ENCODE data around the gene CC2D1A.
"Not testable (repeated sequence)": the region's sequence is repeated elsewhere in the genome, so short reads cannot be mapped to it uniquely, and the experiment has no call there.

The CC2D1A gene

DNA sequence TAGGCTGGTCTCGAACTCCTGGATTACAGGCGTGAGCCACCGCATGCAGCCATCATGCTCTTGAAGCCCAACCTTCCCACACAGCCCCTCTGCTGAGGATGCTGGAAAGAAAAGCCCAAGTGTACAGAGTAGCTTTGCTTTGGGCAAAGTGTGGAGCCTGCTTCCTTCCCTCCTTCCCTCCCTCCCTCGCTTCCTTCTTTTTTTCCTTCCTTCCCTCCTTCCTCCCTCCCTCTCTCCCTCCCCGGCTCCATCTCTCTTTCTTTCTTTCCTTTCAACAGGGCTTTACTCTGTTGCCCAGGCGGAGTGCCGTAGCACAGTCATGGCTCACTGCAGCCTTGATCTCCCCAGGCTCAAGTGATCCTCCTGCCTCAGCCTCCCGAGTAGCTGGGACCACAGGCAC is 2.7 kb downstream of the CC2D1A start:
- no peak for ATAC-seq
- DNase-seq = no peak

DNA sequence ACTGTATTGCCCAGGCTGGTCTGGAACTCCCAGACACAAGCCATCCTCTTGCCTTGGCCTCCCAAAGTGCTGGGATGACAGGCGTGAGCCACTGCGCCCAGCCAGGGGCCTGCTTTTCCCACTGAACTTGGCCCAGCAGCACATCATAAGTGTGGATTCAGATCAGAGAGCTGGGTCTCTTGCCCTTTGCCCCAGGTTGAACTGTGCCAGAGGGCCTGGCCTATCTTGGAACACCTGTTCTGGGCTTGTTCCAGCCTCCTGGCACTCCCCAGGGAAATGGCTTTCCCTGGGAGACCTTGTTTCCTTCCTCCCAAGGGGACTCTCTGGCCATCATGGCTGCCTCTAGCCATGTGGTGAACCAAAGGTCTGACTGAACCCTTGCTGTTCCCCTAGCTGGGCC is 3.4 kb downstream of the CC2D1A start:
- DNase-seq = no peak
- ATAC-seq = no peak

DNA sequence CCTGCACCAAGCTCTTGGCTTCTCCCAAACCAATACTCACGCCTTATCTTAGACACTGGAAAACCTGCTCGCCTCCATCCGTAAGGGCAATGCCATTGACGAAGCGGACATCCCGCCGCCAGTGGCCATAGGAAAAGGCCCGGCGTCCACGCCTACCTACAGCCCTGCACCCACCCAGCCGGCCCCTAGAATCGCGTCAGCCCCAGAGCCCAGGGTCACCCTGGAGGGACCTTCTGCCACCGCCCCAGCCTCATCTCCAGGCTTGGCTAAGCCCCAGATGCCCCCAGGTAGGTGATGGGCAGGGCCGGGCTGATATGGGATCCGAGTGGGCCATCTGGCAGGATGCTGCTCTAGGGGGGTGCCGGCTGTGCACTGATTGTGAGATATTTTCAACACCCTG is 7.4 kb downstream of the CC2D1A start:
- no peak for DNase-seq
- ATAC-seq = no peak

DNA sequence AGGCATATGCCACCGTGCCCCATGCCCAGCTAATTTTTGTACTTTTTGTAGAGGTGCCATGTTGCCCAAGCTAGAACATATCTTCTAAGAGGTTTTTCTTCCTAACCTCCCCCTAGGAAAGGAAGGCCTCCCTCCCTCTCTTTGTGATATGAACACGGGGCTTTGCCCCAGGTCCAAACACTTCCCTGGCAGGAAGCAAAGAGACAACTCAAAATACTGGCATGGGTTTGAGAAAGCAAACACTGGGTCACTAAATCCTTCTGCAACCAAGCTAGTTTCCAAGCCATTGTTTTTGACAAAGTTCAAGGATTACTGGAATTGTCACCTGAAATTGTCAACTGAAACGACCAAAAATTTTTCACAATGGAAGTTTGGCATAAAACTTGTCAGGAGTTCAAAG is 8.8 kb downstream of the CC2D1A start:
- no peak for DNase-seq

DNA sequence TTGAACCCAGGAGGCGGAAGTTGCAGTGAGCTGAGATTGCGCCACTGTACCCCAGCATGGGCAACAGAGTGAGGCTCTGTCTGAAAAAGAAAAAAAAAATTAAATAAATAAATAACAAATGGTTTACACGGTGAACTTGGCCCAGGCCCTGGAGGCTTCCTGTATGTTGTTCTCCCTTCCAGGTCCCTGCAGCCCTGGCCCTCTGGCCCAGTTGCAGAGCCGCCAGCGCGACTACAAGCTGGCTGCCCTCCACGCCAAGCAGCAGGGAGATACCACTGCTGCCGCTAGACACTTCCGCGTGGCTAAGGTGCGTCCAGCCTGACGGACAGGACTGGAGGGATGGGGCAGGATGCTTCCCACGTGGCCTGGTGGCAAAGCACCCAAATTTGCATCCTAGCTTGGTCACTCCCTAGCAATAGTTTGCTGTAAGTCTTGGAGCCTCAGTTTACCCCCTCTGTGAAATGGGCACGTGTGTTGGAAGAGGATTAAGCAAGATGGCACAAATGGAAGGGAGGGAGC is 11.9 kb downstream of the CC2D1A start:
- no peak for DNase-seq
- ATAC-seq = no peak

More for the DNA sequence above, 8.8 kb downstream of the CC2D1A start:
- no peak for ATAC-seq

DNA sequence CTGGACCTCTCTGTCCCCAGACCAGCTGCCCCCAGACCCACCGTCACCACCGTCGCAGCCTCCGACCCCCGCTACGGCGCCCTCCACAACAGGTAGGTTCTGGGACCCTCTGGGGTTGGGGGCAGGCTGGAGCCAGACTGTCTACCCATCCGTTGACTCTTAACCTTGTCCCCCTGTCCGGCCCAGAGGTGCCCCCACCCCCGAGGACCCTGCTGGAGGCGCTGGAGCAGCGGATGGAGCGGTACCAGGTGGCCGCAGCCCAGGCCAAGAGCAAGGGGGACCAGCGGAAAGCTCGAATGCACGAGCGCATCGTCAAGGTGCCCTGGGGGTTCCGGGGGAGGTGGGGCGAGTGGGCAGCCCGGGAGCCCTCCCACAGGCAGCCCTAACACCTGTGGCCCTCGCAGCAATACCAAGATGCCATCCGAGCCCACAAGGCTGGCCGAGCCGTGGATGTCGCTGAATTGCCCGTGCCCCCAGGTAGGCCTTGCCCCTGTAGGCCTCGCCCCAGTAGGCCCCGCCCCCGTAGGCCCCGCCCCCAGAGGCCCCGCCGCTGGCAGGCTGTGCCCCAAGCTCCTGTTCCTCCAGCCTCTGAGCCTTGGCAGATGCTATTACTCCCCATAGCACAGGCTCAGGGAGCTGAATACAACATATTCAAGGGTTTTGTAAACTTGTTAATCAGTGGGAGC is 12.9 kb downstream of the CC2D1A start:
- DNase-seq (no peak), ATAC-seq (no peak)

DNA sequence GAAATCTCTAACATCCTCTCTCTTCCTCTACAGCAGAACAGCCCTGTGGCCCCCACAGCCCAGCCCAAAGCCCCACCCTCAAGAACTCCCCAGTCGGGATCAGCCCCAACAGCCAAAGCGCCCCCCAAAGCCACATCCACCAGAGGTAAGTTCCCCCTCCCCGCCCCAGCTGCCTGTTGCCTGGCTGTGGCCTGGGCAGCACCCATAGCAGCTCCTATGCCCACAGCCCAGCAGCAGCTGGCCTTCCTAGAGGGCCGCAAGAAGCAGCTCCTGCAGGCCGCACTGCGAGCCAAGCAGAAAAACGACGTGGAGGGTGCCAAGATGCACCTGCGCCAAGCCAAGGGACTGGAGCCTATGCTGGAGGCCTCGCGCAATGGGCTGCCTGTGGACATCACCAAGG is 14.5 kb downstream of the CC2D1A start:
- DNase-seq (no peak), ATAC-seq (no peak)

DNA sequence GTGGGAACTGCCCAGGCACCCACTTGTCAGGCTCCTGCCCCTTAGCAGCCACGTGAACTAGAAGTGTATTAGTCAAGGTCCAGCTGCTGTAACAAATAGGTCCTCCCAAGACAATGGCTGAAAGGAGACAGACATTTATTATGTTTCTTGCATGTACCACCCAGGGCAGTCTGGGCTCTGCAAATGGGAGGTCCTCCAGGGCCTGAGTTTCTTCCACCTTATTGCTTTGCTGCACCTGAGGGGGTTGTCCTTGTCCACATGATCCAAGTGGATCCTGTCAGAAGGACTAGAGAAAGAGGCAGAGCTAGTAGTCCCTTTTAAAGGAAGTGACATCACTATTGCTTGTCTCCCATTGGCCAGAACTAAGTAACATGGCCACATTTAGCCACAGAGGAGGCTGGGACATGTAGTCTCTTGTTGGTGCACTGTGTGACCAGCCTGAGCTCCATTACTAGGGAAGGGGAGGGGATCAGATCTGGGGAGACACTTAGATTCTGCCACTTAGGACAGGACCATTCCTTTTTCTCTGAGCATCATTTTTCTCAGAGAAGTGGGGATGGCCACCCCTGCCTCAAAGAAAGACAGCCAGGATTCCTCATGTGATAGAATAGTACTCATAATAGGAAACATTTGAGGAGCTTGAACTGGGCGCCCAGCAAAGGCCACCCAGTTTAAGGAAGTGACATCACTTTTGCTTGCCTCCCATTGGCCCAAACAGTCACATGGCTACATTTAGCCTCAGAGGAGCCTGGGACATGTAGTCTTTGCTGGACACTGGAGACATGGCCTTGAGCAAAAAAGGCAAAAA is 15.1 kb downstream of the CC2D1A start:
- DNase-seq (peak; percentile 18), ATAC-seq (peak; percentile 87)

DNA sequence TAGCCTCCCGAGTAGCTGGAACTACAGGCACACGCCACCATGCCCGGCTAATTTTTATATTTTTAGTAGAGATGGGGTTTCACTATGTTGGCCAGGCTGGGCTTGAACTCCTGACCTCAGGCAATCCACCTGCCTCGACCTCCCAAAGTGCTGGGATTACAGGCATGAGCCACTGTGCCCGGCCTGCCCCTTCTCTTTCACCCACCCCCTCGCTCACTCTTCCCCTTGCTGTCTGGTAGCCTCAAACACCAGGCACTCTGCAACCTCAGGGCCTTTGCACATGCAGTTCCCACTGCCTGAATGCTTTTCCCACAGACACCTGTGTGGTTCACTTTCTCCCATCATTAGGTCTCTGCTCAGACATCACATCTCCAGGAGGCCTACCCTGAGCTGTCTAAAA is 16.1 kb downstream of the CC2D1A start:
- not testable (repeated sequence) for ATAC-seq, DNase-seq

DNA sequence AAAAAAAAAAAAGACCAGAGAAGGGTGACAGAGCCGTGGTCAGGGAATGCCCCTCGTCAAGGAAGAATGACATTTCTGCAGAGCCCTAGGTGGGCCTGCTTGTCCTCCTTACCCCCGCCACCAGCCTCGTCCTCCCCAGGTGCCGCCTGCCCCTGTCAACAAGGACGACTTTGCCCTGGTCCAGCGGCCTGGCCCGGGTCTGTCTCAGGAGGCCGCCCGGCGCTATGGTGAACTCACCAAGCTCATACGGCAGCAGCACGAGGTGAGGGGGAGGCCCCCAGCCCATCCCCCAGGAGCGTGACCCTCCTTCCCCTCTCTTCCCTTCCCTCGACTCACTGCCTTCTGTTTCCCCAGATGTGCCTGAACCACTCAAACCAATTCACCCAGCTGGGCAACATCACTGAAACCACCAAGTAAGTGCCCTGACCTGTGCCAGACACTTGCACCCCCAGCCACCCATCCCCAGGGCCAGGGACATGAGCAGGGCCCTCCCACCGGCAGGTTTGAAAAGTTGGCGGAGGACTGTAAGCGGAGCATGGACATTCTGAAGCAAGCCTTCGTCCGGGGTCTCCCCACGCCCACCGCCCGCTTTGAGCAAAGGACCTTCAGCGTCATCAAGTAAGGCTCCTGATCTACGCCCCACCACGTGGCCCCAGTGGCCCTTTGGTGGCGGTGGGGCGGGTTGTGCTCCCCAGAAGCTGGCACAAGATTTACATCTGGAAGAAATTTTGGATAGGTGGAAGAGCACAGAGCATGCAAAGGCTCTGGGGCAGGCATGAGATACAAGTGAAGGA is 17.4 kb downstream of the CC2D1A start:
- no peak for DNase-seq
- no peak for ATAC-seq

DNA sequence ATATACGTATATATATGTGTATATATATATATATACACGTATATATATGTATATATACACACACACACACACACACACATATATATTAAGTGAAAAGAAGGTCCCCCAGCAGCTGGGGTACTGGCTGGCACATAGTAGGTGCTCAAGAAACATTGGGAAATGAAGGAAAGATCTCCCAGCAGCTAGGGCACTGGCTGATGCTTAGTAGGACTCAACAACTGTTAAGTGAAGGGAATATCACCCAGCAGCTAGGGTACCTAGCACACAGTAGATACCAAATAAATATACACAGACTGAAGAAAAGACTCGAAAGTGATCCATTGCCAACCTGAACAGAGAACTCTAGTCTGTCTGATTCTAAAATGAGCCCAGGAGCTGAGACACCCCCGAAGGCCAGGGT is 20.0 kb downstream of the CC2D1A start:
- DNase-seq = no peak
- ATAC-seq = no peak

DNA sequence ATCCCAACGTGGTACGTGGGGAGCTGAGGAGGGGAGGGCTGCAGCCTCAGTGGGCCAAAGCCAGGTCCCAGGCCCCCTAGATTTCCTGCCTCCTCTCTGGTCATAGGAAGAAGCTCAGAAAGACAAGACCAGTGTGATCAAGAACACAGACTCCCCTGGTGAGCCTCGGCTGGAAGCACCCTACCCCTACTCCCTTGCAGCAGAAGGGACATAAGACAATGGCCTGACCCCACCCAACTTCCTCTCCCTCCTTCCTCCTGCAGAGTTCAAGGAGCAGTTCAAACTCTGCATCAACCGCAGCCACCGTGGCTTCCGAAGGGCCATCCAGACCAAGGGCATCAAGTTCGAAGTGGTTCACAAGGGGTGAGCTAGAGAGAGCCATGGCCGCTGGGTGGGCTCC is 20.7 kb downstream of the CC2D1A start:
- ATAC-seq (no peak), DNase-seq (no peak)

DNA sequence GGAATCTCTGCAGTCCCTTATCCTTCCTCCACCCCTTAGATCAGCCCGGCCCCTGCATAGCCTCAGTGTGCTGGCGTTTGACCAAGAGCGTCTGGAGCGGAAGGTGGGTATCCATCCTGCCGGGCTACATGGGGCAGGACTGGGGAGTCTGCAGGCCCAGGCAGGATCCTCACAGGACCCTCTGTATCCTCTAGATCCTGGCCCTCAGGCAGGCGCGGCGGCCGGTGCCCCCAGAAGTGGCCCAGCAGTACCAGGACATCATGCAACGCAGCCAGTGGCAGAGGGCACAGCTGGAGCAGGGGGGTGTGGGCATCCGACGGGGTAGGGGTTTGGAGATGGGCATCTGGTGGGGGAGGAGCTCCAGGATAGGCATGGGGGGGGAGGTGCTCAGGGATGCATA is 23.3 kb downstream of the CC2D1A start:
- no peak for ATAC-seq
- DNase-seq = no peak

DNA sequence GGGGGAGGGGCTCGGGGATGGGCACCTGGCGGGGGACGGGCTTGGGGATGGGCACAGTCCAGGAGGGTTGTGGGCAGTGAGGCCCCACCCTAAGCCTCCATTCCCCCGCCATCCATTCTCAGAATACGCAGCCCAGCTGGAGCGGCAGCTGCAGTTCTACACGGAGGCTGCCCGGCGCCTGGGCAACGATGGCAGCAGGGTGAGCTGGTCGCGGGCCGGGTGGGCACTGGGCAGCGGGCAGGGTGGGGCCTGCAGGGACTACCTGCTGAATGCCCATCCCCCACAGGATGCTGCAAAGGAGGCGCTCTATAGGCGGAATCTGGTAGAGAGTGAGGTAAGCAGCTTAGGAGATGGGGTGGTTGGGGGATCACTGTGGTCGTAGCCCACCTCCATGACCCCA is 24.0 kb downstream of the CC2D1A start:
- DNase-seq (no peak), ATAC-seq (no peak)

DNA sequence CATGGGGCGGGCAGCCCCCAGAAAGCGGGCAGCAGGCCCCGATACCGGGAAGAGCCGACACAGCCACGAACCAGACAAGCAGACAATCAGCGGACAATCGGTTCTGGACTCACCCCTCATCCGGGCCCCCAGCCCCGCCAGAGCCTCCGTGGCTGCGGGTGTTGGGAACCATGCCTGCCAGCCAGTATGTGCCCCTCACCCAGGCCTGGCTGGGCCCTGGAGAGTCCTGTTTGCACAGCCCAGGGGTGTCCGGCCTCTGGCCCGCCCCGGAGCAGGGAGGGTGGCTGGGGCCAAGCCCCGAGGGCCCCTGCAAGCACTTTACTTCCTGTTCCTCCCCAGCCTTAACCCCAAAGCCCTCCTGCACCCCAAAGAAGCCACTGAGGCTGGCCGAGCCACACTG is 24.4 kb downstream of the CC2D1A start:
- ATAC-seq (no peak), DNase-seq (no peak)

DNA sequence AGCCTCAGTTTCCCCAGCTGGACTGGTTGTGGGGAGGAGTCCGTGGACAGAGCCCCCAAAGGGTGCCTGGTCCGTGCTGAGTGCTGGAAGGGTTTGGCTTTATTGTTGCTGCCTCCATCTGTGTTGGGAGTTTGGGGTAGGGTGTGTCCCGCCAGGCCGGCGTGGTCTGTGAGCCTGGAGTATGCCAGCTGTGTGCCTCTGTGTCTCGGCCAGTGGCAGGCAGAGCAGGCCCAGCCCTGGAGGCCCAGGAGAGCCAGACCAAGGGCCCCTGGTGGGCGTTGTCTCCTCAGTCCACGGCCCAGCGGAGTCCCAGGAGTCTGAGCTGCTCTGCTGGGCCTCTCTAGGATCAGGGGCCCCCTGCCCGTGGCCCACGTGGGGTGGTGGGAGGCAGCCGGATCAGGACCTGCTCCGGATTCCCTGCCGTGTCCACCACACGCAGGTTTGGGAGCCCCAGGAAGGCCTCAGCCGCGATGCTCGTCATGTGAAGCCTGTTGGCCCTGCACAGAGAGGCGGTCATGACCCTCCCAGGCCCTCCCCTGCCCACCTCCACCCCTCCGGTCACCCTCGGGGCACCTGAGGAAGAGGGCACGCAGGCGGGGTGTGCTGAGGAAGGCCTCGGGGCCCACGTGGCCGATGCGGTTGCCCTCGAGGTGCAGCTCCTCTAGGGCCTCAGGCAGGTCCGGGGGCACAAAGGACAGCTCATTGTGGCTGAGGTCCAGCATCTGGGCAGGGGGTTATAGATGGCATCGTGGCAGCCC is 25.6 kb downstream of the CC2D1A start:
- no peak for ATAC-seq

DNA sequence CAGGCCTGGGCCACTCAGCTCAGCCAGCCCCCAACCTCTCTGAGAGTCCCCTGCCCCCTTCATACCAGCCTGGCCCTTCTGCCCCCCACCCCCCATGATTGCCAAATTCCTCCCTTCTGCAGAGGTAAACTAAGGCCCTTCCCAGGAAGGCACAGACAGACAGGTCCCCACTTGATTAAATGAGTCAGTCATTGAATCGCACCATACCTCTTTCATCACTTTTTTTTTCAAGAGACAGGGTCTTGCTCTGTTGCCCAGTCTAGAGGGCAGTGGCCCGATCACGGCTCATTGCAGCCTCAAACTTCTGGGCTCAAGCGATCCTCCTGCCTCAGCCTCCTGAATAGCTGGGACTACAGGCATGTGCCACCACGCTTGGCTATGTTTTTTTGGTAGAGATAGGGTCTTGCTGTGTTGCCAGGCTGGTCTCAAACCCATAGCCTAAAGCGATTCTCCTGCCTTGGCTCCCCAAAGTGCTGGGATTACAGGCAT is 26.2 kb downstream of the CC2D1A start:
- DNase-seq (no peak), ATAC-seq (no peak)

More for the DNA sequence above, 25.6 kb downstream of the CC2D1A start:
- DNase-seq = no peak

DNA sequence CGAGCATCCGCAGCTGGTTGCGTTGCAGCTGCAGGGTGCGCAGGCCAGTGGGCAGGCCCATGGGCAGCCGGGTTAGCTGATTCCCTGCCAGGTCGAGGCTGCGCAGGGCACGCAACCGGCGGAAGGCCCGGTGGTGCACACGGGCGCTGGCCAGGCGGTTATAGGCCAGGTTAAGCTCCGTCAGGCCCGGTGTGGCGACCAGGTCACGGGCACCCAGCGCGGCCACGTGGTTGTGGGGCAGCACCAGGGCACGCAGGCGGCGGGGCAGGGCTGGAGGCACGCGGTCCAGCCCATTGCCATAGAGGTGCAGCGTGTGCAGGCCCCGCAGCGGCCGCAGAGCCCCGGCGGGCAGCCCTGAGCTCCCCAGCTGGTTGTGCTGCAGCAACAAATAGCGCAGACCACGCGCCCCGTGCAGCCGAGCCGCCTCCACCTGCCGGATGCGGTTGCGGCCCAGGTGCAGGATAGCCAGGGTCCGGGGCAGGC is 27.0 kb downstream of the CC2D1A start:
- no peak for DNase-seq
- no peak for ATAC-seq

DNA sequence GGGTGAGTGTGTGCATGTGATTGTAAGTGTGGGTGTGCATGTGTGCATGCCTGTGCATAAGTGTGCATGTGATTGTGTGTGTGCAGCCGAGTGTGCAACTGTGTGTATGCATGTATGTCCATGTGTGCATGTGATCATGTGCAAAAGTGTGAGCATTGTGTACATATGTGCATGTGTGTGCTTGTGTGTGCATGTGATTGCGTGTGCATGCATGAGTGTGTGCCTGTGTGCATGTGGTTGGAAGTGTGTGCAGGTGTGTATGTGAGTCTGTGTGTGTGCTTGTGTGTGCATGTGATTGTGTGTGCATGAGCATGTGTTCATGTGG is 28.7 kb downstream of the CC2D1A start:
- DNase-seq (no peak), ATAC-seq (no peak)

DNA sequence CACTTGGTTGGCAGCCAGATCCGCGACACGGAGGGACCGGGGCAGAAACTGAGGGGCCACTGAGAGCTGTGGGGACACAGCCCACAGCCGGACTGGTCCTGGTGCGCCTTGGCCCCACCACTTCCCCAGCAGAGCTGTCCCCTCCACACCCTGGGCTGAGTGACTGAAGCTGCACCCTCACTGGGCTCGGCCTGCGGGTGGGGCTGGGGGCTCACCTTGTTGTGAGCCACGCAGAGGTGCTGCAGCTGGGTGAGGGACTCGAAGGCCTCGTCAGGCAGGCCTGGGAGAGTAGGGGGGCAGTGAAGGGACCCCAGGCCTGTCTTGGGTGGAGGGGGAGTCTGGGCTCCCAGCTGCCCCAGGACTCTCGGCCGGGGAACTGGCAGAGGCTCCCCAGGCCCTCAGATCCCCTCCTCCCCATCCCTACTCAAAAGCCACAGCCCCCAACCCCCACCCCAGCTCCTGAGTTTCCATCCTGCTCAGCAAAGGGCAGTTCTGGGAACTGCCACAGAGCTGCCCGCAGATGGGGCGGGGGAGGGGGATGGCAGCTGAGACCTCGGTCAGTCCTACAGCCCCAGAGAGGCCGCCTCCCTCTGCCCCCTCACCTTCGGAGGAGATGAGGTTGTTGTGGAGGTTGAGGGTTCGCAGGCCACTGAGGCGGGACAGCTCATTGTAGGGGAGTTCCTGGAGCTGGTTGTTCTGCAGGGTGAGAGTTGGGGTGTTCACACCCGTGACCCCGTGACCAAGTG is 29.9 kb downstream of the CC2D1A start:
- ATAC-seq (no peak), DNase-seq (no peak)

All from stimulated activated naive CD8-positive, alpha-beta T cell treated with anti-CD3 and anti-CD28 coated beads, Interleukin-15, Interleukin-2, amounts not matched to agents 100 U/mL and 50 U/mL, for 24 hours (primary cell).